HG03196 (cell line): ENCODE data around the gene ADGRL1.

ENCODE experiments used
- ATAC-seq: cut with Tn5 transposase; IDR thresholded peaks from one replicate; pipeline ENCODE4 v1.9.1; 2021; ENCODE audit not compliant: unreplicated experiment

Gene ADGRL1

DNA sequence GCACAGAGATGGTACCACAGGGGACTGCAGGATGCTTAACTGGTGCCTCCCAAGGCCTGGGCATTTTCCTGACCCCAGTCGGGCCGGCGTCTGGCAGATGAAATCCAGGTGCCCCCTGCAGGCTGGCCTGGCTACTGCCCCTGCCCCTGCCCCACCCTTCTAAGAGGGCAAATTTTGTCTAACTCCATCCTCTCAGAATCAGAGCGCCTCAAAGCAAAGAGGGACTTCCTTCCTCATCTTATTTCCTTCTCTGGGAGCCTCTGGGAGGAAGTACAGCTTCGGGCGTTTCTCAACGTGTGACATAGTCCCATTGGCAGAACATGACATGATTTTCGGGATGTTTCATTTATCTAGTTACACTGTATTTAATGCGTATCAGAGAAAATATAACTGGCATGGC is 91.1 kb downstream of the ADGRL1 start:
- ATAC-seq = no peak

GRCh38 chr19:14114439-14114838 is 91.5 kb downstream of the ADGRL1 start:
- ATAC-seq = no peak

DNA sequence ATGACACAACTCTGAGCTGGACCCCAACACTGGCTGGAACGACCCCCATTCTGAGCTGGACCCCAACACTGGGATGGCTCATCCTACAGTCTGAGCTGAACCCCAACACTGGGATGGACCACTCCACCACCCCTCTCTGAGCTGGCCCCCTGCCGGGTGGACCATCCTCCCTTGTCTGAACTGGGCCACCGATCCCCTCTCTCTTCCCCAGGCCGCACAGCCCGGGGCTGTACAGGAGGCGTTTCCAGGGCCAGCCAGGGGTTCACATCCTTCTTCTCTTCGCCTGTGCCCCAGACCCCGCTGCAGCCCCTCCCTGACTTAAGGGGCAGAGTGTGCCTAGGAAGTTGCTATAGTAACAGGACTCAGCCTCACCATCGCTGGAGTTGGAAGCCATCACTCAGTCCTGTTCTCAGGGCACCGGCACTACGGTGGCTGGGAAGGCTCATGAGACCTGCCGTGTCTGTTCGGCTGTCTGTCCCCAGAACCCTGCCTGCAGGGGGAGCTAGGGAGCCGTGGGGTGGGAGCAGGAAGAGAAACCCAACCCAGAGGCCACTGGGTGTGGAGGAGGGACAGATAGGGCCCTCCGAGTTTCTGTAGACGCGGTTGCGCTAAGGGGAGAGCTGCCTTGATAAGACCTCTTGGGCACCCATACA is 92.1 kb downstream of the ADGRL1 start:
- ATAC-seq = no peak

- ATAC-seq = no peak
These were observed 93.1 kb downstream of the ADGRL1 start for GRCh38 chr19:14112809-14113385.

GRCh38 chr19:14112051-14112808 is 93.7 kb downstream of the ADGRL1 start:
- ATAC-seq = no peak

DNA sequence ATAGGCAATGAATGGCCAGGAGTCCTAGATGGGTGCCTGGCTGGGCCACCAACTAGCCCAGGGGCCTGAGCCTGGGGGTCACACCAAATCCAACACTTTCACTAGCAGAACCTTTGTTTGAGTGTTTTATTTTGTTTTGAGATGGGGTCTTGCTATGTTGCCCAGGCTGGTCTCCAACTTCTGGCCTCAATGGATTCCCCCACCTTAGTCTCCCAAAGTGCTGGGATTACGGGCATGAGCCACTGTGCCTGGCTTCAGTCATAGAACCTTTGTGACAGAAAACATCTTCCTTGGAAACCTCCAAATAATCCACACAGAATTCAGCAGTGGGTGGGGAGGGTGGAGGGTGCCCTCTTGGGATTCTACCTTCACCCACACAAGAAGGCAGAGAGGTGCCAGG is 94.5 kb downstream of the ADGRL1 start:
- no peak for ATAC-seq

GRCh38 chr19:14110650-14111049 is 95.3 kb downstream of the ADGRL1 start:
- no peak for ATAC-seq

DNA sequence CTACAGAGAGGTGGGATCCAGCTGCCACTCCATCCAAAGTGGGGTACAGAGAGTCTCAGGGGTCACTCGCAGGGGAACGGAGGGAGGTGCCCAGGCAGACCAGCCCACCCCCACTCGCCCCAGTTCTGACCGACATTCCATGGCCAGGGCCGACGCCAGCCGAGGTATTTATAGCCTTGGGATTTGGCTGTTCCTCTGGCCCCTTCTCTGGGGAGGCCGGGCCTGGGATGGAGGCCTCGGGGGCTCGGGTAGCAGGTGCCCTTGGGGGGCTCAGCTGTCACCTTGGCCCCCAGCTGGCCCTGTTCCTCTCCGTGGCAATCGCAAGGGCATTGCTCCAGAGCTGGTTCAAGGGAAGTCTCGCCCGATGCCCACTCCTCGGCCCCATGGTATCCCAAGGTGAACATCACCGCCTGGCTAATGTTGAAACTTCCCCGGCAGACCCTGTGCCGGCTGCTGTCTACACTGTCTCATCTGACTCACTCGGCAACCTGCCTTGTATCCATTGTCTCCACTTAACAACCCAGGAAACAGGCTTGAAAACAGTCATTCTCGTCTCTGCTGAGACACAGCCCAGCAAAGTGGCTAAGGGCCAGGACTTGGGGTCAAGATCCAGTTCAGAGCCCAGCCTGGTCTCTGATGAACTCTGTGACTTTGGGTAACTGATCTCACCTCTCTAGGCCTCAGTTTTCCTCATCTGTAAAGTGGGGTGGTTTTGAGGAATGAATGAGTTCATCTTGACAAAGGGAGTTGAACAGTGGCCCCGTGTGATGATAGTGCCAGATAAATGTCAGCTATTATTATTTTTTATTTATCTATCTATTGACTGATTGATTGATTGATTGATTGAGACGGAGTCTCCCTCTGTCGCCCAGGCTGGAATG is 98.1 kb downstream of the ADGRL1 start:
- ATAC-seq = no peak

DNA sequence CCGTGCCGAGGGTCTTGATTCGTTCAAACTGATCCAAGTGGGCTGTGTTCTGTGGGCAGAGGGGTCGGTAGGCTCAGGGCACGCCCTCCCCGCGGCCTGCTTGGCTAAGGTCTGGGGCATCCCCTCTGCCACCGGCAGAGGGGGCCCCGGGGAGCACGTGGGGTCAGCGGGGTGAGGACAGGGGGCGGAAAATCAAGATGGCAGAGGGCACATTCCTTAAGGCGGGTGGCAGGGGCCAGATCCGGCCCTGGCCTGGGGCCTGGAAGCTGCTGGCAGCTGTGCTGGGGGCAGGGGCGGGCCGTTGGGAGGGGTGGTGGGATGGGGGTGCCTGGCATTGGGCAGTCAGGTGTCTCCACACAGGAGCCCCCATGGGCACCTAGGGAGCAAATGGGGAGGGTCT is 99.1 kb downstream of the ADGRL1 start:
- no peak for ATAC-seq

DNA sequence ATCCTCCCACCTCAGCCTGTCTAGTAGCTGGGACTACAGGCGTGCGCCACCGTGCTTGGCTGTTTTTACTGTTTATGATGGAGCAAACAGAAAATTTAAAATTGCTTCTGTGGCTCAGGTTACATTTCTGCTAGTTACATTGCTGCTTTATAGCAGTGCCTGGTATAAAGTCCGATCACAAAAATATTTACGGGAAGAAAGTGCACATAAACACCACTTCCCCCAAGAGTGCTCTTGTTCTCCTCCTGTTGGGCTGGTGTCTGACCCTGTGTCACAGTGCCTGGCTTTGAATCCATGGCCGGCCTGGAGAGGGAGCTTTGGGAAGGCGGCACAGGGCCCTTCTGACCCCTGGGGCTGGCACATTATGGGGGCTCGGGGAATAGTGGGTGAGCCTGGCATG is 100.3 kb downstream of the ADGRL1 start:
- ATAC-seq = no peak

- no peak for ATAC-seq
These were observed 102.7 kb downstream of the ADGRL1 start for GRCh38 chr19:14103310-14103709.

DNA sequence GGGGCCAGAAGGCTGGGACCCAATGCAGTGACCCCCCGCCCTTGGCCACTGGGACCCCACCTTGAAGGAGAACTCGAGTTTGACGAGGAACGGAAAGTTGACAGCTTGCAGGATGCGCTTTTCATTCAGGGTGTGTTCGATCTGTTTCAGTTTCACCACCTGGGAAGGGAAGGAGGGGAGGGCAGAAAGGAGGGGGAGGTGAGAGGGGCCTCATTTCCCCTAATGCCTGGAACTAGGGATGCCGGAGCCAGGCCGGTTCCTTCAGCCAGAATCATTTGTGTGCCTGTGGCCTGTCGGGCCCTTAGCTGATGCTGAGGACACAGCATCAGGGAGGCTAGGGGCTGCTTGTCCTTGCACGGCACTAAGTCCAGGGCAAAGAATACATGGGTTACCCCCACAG is 103.2 kb downstream of the ADGRL1 start:
- ATAC-seq = no peak

DNA sequence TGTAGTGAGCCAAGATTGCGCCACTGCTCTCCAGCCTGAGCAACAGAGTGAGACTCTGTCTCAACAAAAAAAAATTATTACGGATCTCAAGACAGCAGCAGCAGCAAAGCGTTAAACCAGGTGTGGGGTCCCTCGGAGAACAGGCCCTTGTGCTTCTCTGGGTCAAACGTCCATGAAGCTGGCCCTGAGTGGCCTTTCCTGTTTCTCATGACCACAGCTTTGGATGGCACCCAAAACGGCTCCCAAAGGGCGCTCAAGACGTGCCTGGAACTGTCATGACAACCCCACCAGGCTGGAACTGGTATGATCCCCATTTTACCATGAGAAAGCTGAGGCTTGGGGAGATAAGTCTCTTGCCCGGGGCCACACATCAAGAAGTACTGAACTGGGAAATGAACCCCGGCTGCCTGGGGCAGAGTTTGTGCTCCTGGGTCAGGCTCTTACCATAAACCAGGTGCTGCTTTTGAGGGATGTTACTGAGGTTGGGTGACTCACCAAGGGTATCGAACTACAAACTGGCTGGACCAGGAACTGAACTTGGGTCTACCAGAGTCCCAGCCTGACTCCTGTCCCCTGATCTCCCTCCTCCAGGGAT is 103.8 kb downstream of the ADGRL1 start:
- no peak for ATAC-seq

DNA sequence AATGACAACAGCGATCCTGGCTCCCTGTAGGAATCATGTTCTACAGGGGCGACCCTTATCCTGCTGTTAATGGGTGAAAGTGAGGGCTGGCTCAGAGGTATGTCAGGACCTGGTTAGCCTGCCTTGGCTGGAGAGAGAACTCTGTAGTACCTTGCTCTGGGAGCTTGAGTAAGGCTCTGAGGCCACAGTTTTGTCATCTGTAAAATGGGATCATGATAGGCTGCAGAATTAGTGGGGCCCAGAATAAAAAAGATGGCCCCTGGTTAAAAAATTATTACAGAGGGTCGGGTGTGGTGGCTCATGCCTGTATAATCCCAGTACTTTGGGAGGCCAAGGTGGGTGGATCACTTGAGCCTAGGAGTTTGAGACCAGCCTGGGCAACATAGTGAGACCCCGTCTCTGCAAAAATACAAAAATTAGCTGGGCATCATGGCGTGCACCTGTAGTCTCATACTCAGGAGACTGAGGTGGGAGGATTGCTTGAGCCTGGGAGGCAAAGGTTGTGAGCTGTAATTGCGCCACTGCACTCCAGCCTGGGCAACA is 104.9 kb downstream of the ADGRL1 start:
- no peak for ATAC-seq
